HepG2 (cell line): ENCODE measurements around the gene NPBWR2. TPM values are rescaled to one million over a fixed set of nuclear protein-coding genes. Genes with fewer than 3 reads are reported as not detected.

Source experiments
- ATAC-seq: fragments of 200-7000 bp; cut with Tn5 transposase; 3 replicates; pipeline ENCODE4 v1.9.1; 2020; ENCODE audit warnings: mild to moderate bottlenecking, moderate library complexity
- BruUV-seq: library from RNA; stranded (reverse); fragments of 400-500 nt; replicated peaks from 2 replicates; lab custom pipeline; 2021; lab: Mats Ljungman, UMichigan
- CTCF ChIA-PET: fragments of 300-600 bp; formaldehyde crosslinking; extraction: SDS; loops from one replicate; lab custom pipeline; 2021; ENCODE audit warnings: low total read pairs, inconsistent platforms, low intra/inter-chr PET ratio; lab: Yijun Ruan, JAX
- POLR2A ChIA-PET: fragments of 350-600 bp; sonication (Branson Sonifier 250); formaldehyde crosslinking; loops from one replicate; lab custom pipeline; 2020; ENCODE audit warnings: antibody characterized with exemption, inconsistent platforms; lab: Yijun Ruan, JAX
- DNase-seq: peaks from one replicate; pipeline ENCODE4 v3.0.0-alpha.2; 2015; ENCODE audit warnings: low spot score
- FAIRE-seq: peaks from 3 replicates; lab custom pipeline; 2011; peaks lifted over from hg19 to GRCh38; lab: Jason Lieb, UNC
- H2AFZ ChIP-seq: one replicate; pipeline ENCODE4 v1.6.1; 2011; ENCODE audit warnings: low read length, inconsistent platforms
- H3K27ac ChIP-seq: fragments of 300-600 bp; 3 replicates; pipeline ENCODE4 v1.8.0; 2011; ENCODE audit warnings: mixed run types, mild to moderate bottlenecking, mixed read lengths, low read length, inconsistent platforms; ENCODE audit not compliant: insufficient read depth; ENCODE audit errors: extremely low read length
- H3K27me3 ChIP-seq, 2 experiments: fragments of 200-600 bp in 1 of 2; 2 replicates in 1 of 2; 3 replicates in 1 of 2; pipeline versions ENCODE4 v1.6.0 to v1.8.0; 2011; ENCODE audit warnings: low read length in 2 of 2, mild to moderate bottlenecking in 2 of 2, moderate library complexity in 2 of 2, inconsistent platforms in 1 of 2; ENCODE audit not compliant: insufficient read depth in 2 of 2, control insufficient read depth in 1 of 2
- H3K36me3 ChIP-seq, 2 experiments: fragments of 200-600 bp in 1 of 2; replicated peaks in 1 of 2; 2 replicates in 1 of 2; 3 replicates in 1 of 2; pipeline versions ENCODE4 v1.5.1 to v1.8.0; 2011; ENCODE audit warnings: low read length in 2 of 2, inconsistent platforms in 1 of 2; ENCODE audit not compliant: insufficient read depth in 2 of 2, control insufficient read depth in 1 of 2
- H3K4me1 ChIP-seq: 2 replicates; pipeline ENCODE4 v1.5.1; 2012; ENCODE audit warnings: low read length, inconsistent platforms; ENCODE audit not compliant: insufficient read depth
- H3K4me2 ChIP-seq: 2 replicates; pipeline ENCODE4 v1.6.0; 2011; ENCODE audit warnings: low read depth, low read length, inconsistent platforms
- H3K4me3 ChIP-seq, 3 experiments: fragments of 200-600 bp in 1 of 3; sonication (generic), shearing (Covaris generic) in 1 of 3; replicated peaks in 1 of 3; 2 replicates each; pipeline ENCODE4 v1.5.1; 2011 to 2016; ENCODE audit warnings: low read length in 3 of 3, inconsistent platforms in 2 of 3, low read depth in 2 of 3, mild to moderate bottlenecking in 2 of 3, control low read depth in 1 of 3, mixed read lengths in 1 of 3; ENCODE audit not compliant: insufficient read depth in 1 of 3
- H3K79me2 ChIP-seq: one replicate; pipeline ENCODE4 v1.6.1; 2011; ENCODE audit warnings: low read length, inconsistent platforms; ENCODE audit not compliant: insufficient read depth
- H3K9ac ChIP-seq: 2 replicates; pipeline ENCODE4 v1.6.0; 2011; ENCODE audit warnings: mild to moderate bottlenecking, low read depth, low read length, inconsistent platforms; ENCODE audit not compliant: insufficient read depth
- H3K9me3 ChIP-seq: 2 replicates; pipeline ENCODE4 v1.5.1; 2012; ENCODE audit warnings: mild to moderate bottlenecking, low read length
- H4K20me1 ChIP-seq: 2 replicates; pipeline ENCODE4 v1.6.0; 2011; ENCODE audit warnings: inconsistent platforms, mild to moderate bottlenecking, low read length, moderate library complexity; ENCODE audit not compliant: insufficient read depth
- FOXK1 ChIP-seq: sonication (generic); formaldehyde crosslinking; IDR thresholded peaks from 2 replicates; pipeline ENCODE4 v1.4.0; 2020; ENCODE audit warnings: low read depth, missing genetic modification reagents, borderline replicate concordance
- HCFC1 ChIP-seq: fragments of 150-350 bp; IDR thresholded peaks from 2 replicates; pipeline ENCODE4 v1.6.1; 2014; ENCODE audit warnings: low read depth, low read length
- HNRNPL ChIP-seq: fragments of 200-400 bp; formaldehyde crosslinking; IDR thresholded peaks from 2 replicates; pipeline ENCODE4 v1.6.1; 2017; ENCODE audit warnings: mild to moderate bottlenecking, low read depth, low read length
- JUN ChIP-seq: sonication (generic); formaldehyde crosslinking; IDR thresholded peaks from 2 replicates; pipeline ENCODE4 v1.4.0; 2020; ENCODE audit warnings: mild to moderate bottlenecking, missing genetic modification reagents
- ZBTB21 ChIP-seq: sonication (generic); formaldehyde crosslinking; IDR thresholded peaks from 2 replicates; pipeline ENCODE4 v1.4.0; 2020; ENCODE audit warnings: missing genetic modification reagents
- ZNF17 ChIP-seq: sonication (generic); formaldehyde crosslinking; IDR thresholded peaks from 2 replicates; pipeline ENCODE4 v1.5.0; 2020; ENCODE audit warnings: mild to moderate bottlenecking, missing genetic modification reagents
- ZNF207 ChIP-seq: fragments of 450-650 bp; IDR thresholded peaks from 2 replicates; pipeline ENCODE4 v1.6.1; 2016; ENCODE audit warnings: antibody characterized with exemption, borderline replicate concordance
- ZNF30 ChIP-seq: sonication (generic); formaldehyde crosslinking; IDR thresholded peaks from 2 replicates; pipeline ENCODE4 v1.5.0; 2020; ENCODE audit warnings: mild to moderate bottlenecking, missing genetic modification reagents
- ZNF616 ChIP-seq: sonication (generic); formaldehyde crosslinking; IDR thresholded peaks from 2 replicates; pipeline ENCODE4 v1.5.0; 2020; ENCODE audit warnings: low read depth, mild to moderate bottlenecking, missing genetic modification reagents
- ZNF720 ChIP-seq: sonication (generic); formaldehyde crosslinking; IDR thresholded peaks from 2 replicates; pipeline ENCODE4 v1.4.0; 2020; ENCODE audit warnings: missing genetic modification reagents
- WGBS: methylation state at CpG from one replicate; pipeline ENCODE4 v1.1.6; 2017; ENCODE audit warnings: low lambda C conversion rate; 5-methylcytosine and 5-hydroxymethylcytosine counted together
- in situ Hi-C: cut with HindIII; loops from 2 replicates; pipeline ENCODE4 v1.10.0; 2017; ENCODE audit warnings: low pct_unique_long_range_greater_than_20kb; ENCODE audit not compliant: extremely low pct_ligation_motif_present
- intact Hi-C: fragments of 100-400 bp; cut with micrococcal nuclease; formaldehyde crosslinking; loops from one replicate; pipeline ENCODE4 v1.10.0; 2022; ENCODE audit not compliant: unreplicated experiment
- polyA plus RNA-seq, 8 experiments: library from polyadenylated mRNA; depleted of rRNA in 3 of 8; stranded (reverse) in 7 of 8; unstranded in 1 of 8; fragments of >200 nt; fragmentation: Illumina TruSeq in 4 of 8; extraction: Trizol in 4 of 8; gene quantifications; 2 replicates each; pipeline versions ENCODE4 v1.2.1 to v1.2.3, GENCODE V29; 2011 to 2016; ENCODE audit warnings: low read depth in 4 of 8, missing spikeins in 1 of 8, mixed read lengths in 1 of 8; ENCODE audit not compliant: insufficient read depth in 1 of 8
- total RNA-seq, 5 experiments: library from RNA; depleted of rRNA; stranded (reverse); fragments of >200 nt; fragmentation: Illumina TruSeq; extraction: Trizol; gene quantifications; 2 replicates each; pipeline ENCODE4 v1.2.3, GENCODE V29; 2016; ENCODE audit warnings: low read depth in 1 of 5

The NPBWR2 gene
- total and polyA plus RNA-seq, 2 of the 13 experiments (the other 11 are each of a cell fraction or from before 2014, with no cell fraction given) = not detected

- H3K4me3 ChIP-seq = no peak overlapping the region
- POLR2A ChIA-PET = no interaction called here
- TF ChIP-seq HCFC1 (peak; percentile 8; the same call in 1 of the 2 replicates), ZNF17 (CRISPR knock-in tag) (no peak)
- intact Hi-C loops = no loop called here
- 50% methylated on average over 17 of the region's 19 CpGs for WGBS
- in situ Hi-C loops = no loop called here
- H3K9ac ChIP-seq = no peak overlapping the region
- no TSS peak for BruUV-seq
- peaks cover 8% of the 10 kb centered on the region; the same call in 1 of the 2 replicates for H4K20me1 ChIP-seq
- ATAC-seq (no peak), FAIRE-seq (no peak), DNase-seq (no peak)
- H3K4me2 ChIP-seq = no peak overlapping the region
- H3K27ac ChIP-seq = no peak overlapping the region
- no peaks in the 10 kb centered on the region for H3K36me3 ChIP-seq
- no peak overlapping the region for H2AFZ ChIP-seq
- CTCF ChIA-PET = no interaction called here
- H3K79me2 ChIP-seq = no peaks in the 10 kb centered on the region
- no peaks in the 10 kb centered on the region for H3K9me3 ChIP-seq
- H3K4me1 ChIP-seq = peaks cover 21% of the 10 kb centered on the region
- peaks cover 42 to 89% of the 10 kb centered on the region in 2 experiments for H3K27me3 ChIP-seq
Measured at GRCh38 chr20:64107736-64108457, 532 bp upstream of the NPBWR2 start.

- ChIA-PET POLR2A (no interaction called here), CTCF (no interaction called here)
- TF ChIP-seq HNRNPL = 0 out of 2 replicates have a peak, but pooled peaks have one; percentile 30
- TF ChIP-seq ZNF30 (CRISPR knock-in tag) = no peak
- TF ChIP-seq ZNF720 (CRISPR knock-in tag) = no peak
- TF ChIP-seq ZNF616 (CRISPR knock-in tag) = no peak
- no peak for TF ChIP-seq FOXK1 (CRISPR knock-in tag)
- TF ChIP-seq ZNF207 = no peak
- no peak for TF ChIP-seq JUN (CRISPR knock-in tag)
- no peak for TF ChIP-seq ZBTB21 (CRISPR knock-in tag)
- in situ Hi-C loops = no loop called here
- Histone ChIP-seq H3K9ac (no peak overlapping the region), H3K27me3 (peaks cover 37 to 85% of the 10 kb centered on the region in 2 experiments), H3K27ac (no peak overlapping the region), H4K20me1 (peaks cover 8% of the 10 kb centered on the region; the same call in 1 of the 2 replicates), H2AFZ (no peak overlapping the region), H3K4me1 (peaks cover 15% of the 10 kb centered on the region), H3K4me3 (no peak overlapping the region), H3K4me2 (no peak overlapping the region), H3K9me3 (no peaks in the 10 kb centered on the region), H3K79me2 (no peaks in the 10 kb centered on the region), H3K36me3 (no peaks in the 10 kb centered on the region)
- no peak for ATAC-seq
- no peak for FAIRE-seq
- intact Hi-C loops = no loop called here
- no peak for DNase-seq
- 43% methylated on average over 25 of the region's 28 CpGs for WGBS
- no TSS peak for BruUV-seq
Measured at GRCh38 chr20:64106435-64106961, 867 bp downstream of the NPBWR2 start.
